Upper lobe of left lung (tissue), 6 donors: Measurements from ENCODE around the gene SDSL. TPM values are rescaled to one million over a fixed set of nuclear protein-coding genes. Genes with fewer than 3 reads are reported as not detected.

ENCODE experiments used
- ATAC-seq, 2 donors: fragments of 200-7000 bp; cut with Tn5 transposase; one replicate each; pipeline ENCODE4 v1.9.1; 2022; ENCODE audit warnings: mild to moderate bottlenecking in 2 of 2, moderate library complexity in 2 of 2; ENCODE audit not compliant: low FRiP score in 2 of 2
- DNase-seq, 2 donors: peaks; one replicate each; pipeline ENCODE4 v3.0.0-alpha.2; 2019 to 2020
- H3K27ac ChIP-seq, 4 donors: fragments of 200-600 bp; sonication (generic); one replicate each; pipeline ENCODE4 v1.5.1; 2016 to 2019
- H3K27me3 ChIP-seq, 4 donors: fragments of 200-600 bp; sonication (generic); one replicate each; pipeline ENCODE4 v1.5.1; 2017 to 2019
- H3K36me3 ChIP-seq, 4 donors: fragments of 200-600 bp; sonication (generic); one replicate each; pipeline ENCODE4 v1.5.1; 2016 to 2019
- H3K4me1 ChIP-seq, 4 donors: fragments of 200-600 bp; sonication (generic); one replicate each; pipeline ENCODE4 v1.5.1; 2018 to 2019
- H3K4me3 ChIP-seq, 4 donors: fragments of 200-600 bp; sonication (generic); one replicate each; pipeline ENCODE4 v1.5.1; 2017 to 2019; ENCODE audit warnings: mild to moderate bottlenecking in 2 of 4, moderate library complexity in 1 of 4
- H3K9me3 ChIP-seq, 4 donors: fragments of 200-600 bp; sonication (generic); one replicate each; pipeline ENCODE4 v1.5.1; 2018 to 2019
- EP300 ChIP-seq, 4 donors: sonication (generic); formaldehyde crosslinking; IDR thresholded peaks; one replicate each; pipeline ENCODE4 v1.5.1; 2017; ENCODE audit warnings: antibody characterized with exemption in 4 of 4, control low read depth in 2 of 4
- POLR2A ChIP-seq, 4 donors: fragments of 450-650 bp; IDR thresholded peaks; one replicate each; pipeline ENCODE4 v1.5.1; 2016 to 2017; ENCODE audit warnings: antibody characterized with exemption in 4 of 4, mild to moderate bottlenecking in 2 of 4
- POLR2AphosphoS5 ChIP-seq, 2 donors: sonication (generic); formaldehyde crosslinking; IDR thresholded peaks; one replicate each; pipeline ENCODE4 v1.5.1; 2017; ENCODE audit warnings: antibody characterized with exemption in 2 of 2
- WGBS, 2 donors: methylation state at CpG; one replicate each; pipeline ENCODE4 v1.1.5; 2017 to 2018; 5-methylcytosine and 5-hydroxymethylcytosine counted together
- total RNA-seq, 6 donors: library from RNA; depleted of rRNA in 4 of 6; stranded (reverse); fragments of >200 nt in 4 of 6; gene quantifications; one replicate each; pipeline versions ENCODE4 v1.1.0 to v1.2.1, GENCODE V29; 2016 to 2021
- TF ChIP-seq, protein P1 (sequence below), 6 experiments: fragments of 450-650 bp in 4 of 6; fragments of 200-600 bp in 2 of 6; sonication (generic) in 2 of 6; IDR thresholded peaks; one replicate each; pipeline ENCODE4 v1.5.1; 2016 to 2019; ENCODE audit warnings: antibody characterized with exemption in 6 of 6
- donor health status: DM: no; HTN: no; CAD: no; lungs with moderate emphysema.
- donor health status: DM: no; HTN: yes; CAD: no; lungs with severe emphysema.

SDSL gene
- total RNA-seq, 6 donors from 2014 or later, result 1.1 to 26.9 (median 9.1) TPM

DNA sequence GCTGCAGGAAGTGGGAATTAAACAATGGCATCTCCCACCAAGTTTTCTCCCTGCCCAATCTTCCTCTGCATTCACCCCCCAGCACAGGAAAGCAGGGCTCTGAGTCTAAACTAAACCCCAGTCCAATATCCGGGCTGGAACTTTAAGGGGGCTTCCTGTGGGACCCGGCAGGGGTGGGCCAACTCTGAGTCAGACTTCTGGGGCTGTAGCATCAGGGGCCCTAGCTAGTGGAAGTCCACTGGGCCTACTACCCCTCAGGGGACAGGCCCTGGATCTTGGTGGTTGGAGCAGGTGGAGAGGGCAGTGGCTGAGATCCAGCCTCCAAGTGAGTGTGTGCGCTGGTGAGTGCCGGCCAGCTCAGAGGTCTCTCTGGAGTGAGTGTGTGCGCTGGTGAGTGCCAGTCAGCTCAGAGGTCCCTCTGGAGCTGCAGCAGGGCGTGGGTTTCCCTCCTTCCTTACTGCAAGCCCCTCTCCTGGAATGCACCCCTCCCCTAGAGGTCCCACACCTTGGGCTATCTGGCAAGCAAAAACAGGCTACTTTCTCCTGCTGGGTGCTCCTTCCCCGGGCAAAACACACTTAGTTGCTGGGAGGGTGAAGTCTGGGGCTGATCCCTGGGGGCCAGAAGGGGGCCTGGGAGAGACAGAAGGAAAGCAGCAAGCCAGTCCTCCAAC lies 55.1 kb downstream of the SDSL start:
- Histone ChIP-seq H3K27ac (no peak overlapping the region), H3K36me3 (no peaks in the 10 kb centered on the region), H3K9me3 (no peaks in the 10 kb centered on the region), H3K4me1 (peaks cover 0 to 4% (median 0%) of the 10 kb centered on the region in 4 donors), H3K4me3 (no peak overlapping the region), H3K27me3 (peaks cover 0 to 63% (median 35%) of the 10 kb centered on the region in 4 donors)
- TF ChIP-seq EP300 (IDR thresholded peaks at IDR 0.05) (no peak), POLR2A (IDR thresholded peaks at IDR 0.05) (no peak), POLR2AphosphoS5 (IDR thresholded peaks at IDR 0.05) (no peak)
- TF ChIP-seq, protein P1, sequence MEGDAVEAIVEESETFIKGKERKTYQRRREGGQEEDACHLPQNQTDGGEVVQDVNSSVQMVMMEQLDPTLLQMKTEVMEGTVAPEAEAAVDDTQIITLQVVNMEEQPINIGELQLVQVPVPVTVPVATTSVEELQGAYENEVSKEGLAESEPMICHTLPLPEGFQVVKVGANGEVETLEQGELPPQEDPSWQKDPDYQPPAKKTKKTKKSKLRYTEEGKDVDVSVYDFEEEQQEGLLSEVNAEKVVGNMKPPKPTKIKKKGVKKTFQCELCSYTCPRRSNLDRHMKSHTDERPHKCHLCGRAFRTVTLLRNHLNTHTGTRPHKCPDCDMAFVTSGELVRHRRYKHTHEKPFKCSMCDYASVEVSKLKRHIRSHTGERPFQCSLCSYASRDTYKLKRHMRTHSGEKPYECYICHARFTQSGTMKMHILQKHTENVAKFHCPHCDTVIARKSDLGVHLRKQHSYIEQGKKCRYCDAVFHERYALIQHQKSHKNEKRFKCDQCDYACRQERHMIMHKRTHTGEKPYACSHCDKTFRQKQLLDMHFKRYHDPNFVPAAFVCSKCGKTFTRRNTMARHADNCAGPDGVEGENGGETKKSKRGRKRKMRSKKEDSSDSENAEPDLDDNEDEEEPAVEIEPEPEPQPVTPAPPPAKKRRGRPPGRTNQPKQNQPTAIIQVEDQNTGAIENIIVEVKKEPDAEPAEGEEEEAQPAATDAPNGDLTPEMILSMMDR (IDR thresholded peaks at IDR 0.05), result no peak
- no peak for ATAC-seq
- DNase-seq, result no peak
- WGBS, 2 donors, result 0% methylated on average over 3 to 5 of the region's 7 CpGs

DNA sequence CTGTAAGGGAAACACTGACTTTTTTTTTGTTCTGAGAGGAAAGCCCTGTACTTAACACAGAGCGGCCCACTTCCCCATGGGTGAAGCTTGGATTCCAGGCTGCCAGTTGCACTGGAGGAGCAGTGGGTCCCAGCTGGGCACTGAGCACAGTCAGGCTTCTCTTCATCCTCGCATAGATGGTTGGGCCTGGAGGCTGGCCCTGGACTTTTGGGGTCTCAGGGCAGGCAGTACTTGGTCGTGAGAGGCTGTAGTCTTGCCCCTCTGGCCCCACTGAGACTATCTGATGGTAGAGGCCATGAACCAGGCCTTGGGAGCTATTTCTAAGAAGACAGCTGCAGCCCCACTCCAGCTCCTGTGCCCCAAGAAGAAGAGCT lies 55.6 kb downstream of the SDSL start:
- no peaks in the 10 kb centered on the region for H3K9me3 ChIP-seq
- H3K4me3 ChIP-seq, result no peak overlapping the region
- no peak for ATAC-seq
- H3K36me3 ChIP-seq, result no peaks in the 10 kb centered on the region
- WGBS, 2 donors, result 2% methylated on average over 3 of the region's 3 CpGs; no CpG with 5 or more reads in 1 of the 2 donors
- no peak for DNase-seq
- H3K27me3 ChIP-seq, result peaks cover 0 to 59% (median 32%) of the 10 kb centered on the region in 4 donors
- TF ChIP-seq POLR2A (IDR thresholded peaks at IDR 0.05) (no peak), EP300 (IDR thresholded peaks at IDR 0.05) (no peak), POLR2AphosphoS5 (IDR thresholded peaks at IDR 0.05) (no peak)
- TF ChIP-seq, protein P1 (IDR thresholded peaks at IDR 0.05), result no peak
- H3K4me1 ChIP-seq, result peaks cover 0 to 4% (median 0%) of the 10 kb centered on the region in 4 donors
- no peak overlapping the region for H3K27ac ChIP-seq

- peaks cover 0 to 56% (median 31%) of the 10 kb centered on the region in 4 donors for H3K27me3 ChIP-seq
- ATAC-seq (no peak), DNase-seq (peak in 1 of 2 donors; percentile 57)
- H3K9me3 ChIP-seq, result no peaks in the 10 kb centered on the region
- no peak overlapping the region for H3K4me3 ChIP-seq
- no peak overlapping the region for H3K27ac ChIP-seq
- no peaks in the 10 kb centered on the region for H3K36me3 ChIP-seq
- no peak for TF ChIP-seq POLR2AphosphoS5 (IDR thresholded peaks at IDR 0.05)
- TF ChIP-seq, protein P1 (IDR thresholded peaks at IDR 0.05), result no peak
- WGBS, 2 donors, result 8% methylated on average over 25 to 41 of the region's 41 CpGs
- H3K4me1 ChIP-seq, result peaks cover 0 to 4% (median 0%) of the 10 kb centered on the region in 4 donors
Observed at GRCh38 chr12:113478351-113479011, 56.3 kb downstream of the SDSL start.

GRCh38 chr12:113479216-113479589 lies 57.0 kb downstream of the SDSL start:
- Histone ChIP-seq H3K4me3 (no peak overlapping the region), H3K27me3 (peaks cover 0 to 51% (median 29%) of the 10 kb centered on the region in 4 donors), H3K4me1 (peaks cover 0 to 4% (median 0%) of the 10 kb centered on the region in 4 donors), H3K36me3 (no peaks in the 10 kb centered on the region), H3K9me3 (no peaks in the 10 kb centered on the region), H3K27ac (no peak overlapping the region)
- ATAC-seq (no peak), DNase-seq (no peak)
- TF ChIP-seq POLR2AphosphoS5 (IDR thresholded peaks at IDR 0.05), result no peak
- no peak for TF ChIP-seq POLR2A (IDR thresholded peaks at IDR 0.05)
- TF ChIP-seq, protein P1 (IDR thresholded peaks at IDR 0.05), result no peak
- no peak for TF ChIP-seq EP300 (IDR thresholded peaks at IDR 0.05)
- 5 to 6% methylated on average over 11 of the region's 11 CpGs for WGBS, 2 donors
